Choroid plexus epithelial cell (primary cell): ENCODE measurements around the gene STAC.
"Not testable (repeated sequence)": the region's sequence is repeated elsewhere in the genome, so short reads cannot be mapped to it uniquely, and the experiment has no call there.

ENCODE experiments used
- DNase-seq: peaks from one replicate; pipeline ENCODE4 v3.0.0-alpha.2; 2010; ENCODE audit warnings: low read depth
- H3K4me3 ChIP-seq: 2 replicates; pipeline ENCODE4 v1.5.1; 2011; ENCODE audit warnings: low read depth, mild to moderate bottlenecking, control low read depth, low read length, moderate library complexity
- TF ChIP-seq, protein P1 (sequence below): conservative IDR thresholded peaks from 2 replicates; pipeline ENCODE4 v1.5.1; 2011; ENCODE audit warnings: low read depth, mild to moderate bottlenecking, control low read depth, inconsistent platforms, low read length, moderate library complexity

Gene STAC

DNA sequence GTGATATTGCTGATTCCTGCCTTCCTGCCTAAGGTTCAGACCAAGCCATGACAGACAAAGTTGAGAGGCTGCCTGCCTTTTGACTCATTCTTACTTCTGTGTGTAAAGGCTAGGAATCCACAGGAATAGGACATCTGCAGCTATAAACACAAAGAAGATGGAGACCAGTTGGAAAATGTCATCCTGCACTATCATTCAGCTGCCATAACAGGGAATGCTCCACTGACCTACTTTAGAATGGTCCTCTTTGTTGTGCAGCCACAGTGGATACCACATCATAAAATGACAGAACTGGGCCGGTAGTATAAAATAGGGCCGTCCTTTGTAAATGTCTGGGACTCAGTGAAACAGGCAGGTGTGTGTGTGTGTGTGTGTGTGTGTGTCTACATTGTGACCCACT, 75.1 kb downstream of the STAC start:
- H3K4me3 ChIP-seq, result no peak overlapping the region
- TF ChIP-seq, protein P1, sequence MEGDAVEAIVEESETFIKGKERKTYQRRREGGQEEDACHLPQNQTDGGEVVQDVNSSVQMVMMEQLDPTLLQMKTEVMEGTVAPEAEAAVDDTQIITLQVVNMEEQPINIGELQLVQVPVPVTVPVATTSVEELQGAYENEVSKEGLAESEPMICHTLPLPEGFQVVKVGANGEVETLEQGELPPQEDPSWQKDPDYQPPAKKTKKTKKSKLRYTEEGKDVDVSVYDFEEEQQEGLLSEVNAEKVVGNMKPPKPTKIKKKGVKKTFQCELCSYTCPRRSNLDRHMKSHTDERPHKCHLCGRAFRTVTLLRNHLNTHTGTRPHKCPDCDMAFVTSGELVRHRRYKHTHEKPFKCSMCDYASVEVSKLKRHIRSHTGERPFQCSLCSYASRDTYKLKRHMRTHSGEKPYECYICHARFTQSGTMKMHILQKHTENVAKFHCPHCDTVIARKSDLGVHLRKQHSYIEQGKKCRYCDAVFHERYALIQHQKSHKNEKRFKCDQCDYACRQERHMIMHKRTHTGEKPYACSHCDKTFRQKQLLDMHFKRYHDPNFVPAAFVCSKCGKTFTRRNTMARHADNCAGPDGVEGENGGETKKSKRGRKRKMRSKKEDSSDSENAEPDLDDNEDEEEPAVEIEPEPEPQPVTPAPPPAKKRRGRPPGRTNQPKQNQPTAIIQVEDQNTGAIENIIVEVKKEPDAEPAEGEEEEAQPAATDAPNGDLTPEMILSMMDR, result no peak
- no peak for DNase-seq

DNA sequence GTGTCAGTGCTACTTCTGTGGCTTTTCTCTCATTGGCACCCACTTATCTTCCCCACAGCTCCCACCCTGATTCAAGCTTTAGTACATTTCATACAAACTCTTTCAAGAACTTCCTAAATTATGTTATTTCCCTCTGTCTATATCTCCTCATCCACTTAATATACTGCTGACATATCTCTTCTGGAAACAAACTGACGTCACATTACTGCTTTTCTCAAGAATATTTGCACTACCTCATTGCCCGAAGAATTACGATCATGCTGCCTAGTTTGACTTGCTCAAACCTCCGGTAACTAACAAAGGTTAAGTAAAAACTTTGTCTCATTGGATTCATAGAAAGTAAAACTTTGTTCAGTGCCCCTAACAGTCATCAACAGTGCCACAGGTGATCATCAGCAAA, 76.5 kb downstream of the STAC start:
- DNase-seq, result no peak
- H3K4me3 ChIP-seq, result no peak overlapping the region
- TF ChIP-seq, protein P1, result no peak

DNA sequence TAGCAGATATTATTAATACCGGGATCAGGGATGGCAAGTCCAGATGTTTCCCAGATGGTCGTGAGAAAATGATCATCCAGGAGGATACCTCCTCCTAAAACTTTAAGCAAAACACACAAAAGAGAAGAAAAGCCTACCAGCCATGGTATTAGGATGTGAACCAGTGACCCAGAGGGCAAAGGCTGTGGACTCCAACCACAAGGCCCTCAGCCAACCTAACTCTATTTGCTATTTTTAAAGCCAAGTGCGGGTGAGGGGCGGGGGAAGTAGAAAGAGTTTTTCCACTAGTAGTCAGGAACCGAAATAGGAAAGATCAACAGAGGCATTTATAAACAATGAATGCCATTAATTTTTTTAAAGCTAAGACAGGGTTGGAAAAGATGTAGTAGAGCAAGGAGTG, 77.4 kb downstream of the STAC start:
- H3K4me3 ChIP-seq, result no peak overlapping the region
- no peak for DNase-seq
- TF ChIP-seq, protein P1, result no peak

DNA sequence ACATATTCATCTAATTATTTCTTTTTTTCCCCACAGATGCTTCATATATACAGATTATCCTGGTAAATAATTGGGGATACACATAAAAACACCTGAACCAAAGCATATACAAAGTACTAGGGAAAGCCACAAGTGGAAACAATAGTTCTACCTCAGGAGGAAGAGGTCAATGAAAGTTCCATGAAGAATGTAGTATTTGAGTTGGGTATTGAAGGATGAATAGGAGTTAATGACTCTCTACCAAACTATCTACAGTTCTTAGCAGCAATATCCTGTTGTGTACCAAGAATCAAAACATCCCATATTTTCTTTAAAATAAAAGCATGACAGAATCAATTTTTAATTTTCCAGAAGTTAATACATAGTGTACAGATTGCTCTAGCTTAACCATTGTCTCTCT, 78.9 kb downstream of the STAC start:
- no peak overlapping the region for H3K4me3 ChIP-seq
- no peak for DNase-seq
- TF ChIP-seq, protein P1, result no peak

DNA sequence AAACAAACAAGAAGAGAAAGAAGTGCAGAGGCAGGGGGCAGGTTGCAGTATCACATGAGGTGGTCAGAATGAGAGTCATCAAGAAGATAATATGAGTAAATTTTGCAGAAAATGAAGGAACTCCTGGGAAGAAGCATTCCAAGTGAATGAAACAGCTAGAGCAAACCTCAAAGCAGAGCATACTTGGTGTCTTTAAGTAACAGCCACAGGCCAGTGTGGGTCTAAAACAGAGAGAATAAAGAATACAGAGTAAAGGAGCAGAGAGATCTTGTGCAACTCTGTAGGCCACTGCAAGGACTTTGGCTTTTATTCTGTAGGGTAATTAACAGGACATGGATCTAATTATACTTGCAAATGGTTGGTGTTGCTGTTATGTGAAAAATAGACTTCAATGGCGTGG, 81.3 kb downstream of the STAC start:
- DNase-seq, result peak; percentile 70
- no peak overlapping the region for H3K4me3 ChIP-seq
- TF ChIP-seq, protein P1, result no peak

DNA sequence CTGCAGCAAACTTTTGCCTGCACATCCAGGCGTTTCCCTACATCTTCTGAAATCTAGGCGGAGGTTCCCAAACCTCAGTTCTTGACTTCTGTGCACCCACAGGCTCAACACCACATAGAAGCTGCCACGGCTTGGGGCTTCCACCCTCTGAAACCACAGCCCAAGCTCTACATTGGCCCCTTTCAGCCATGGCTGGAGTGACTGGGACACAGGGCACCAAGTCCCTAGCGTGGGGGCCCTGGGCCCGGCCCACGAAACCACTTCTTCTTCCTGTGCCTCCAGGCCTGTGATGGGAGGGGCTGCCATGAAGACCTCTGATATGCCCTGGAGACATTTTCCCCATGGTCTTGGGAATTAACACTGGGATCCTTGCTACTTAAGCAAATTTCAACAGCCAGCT, 91.7 kb downstream of the STAC start:
- not testable (repeated sequence) for DNase-seq, H3K4me3 ChIP-seq

DNA sequence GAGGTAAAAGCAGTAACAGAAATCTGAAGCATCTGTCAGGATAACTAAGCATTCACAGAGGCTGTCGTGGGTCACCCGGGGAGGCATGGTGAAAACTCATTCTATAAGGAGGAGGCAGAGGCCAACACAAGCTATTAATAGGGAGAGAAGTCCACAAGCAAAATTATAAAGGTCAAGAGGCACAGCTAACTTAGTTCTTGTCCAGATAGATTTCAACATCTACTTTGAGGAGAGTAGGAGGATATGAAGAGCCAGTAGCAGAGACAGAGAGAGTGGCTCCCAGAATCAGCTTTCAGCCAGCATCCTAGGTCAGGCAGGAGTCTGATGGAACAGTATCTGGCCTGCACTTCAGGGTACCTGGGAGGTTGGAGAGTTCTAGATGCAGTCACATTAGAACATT, 95.3 kb downstream of the STAC start:
- TF ChIP-seq, protein P1, result no peak
- H3K4me3 ChIP-seq, result no peak overlapping the region
- no peak for DNase-seq
